HepG2 (cell line): ENCODE measurements around the gene SLC16A7. TPM values are rescaled to one million over a fixed set of nuclear protein-coding genes. Genes with fewer than 3 reads are reported as not detected.
A peak's percentile ranks its signal among the peaks of the same experiment; 100 is the strongest.

Source experiments
- ATAC-seq: fragments of 200-7000 bp; cut with Tn5 transposase; 3 replicates; pipeline ENCODE4 v1.9.1; 2020; ENCODE audit warnings: mild to moderate bottlenecking, moderate library complexity
- BruUV-seq: library from RNA; stranded (reverse); fragments of 400-500 nt; replicated peaks from 2 replicates; lab custom pipeline; 2021; lab: Mats Ljungman, UMichigan
- CTCF ChIA-PET: fragments of 300-600 bp; formaldehyde crosslinking; extraction: SDS; loops from one replicate; lab custom pipeline; 2021; ENCODE audit warnings: low total read pairs, inconsistent platforms, low intra/inter-chr PET ratio; lab: Yijun Ruan, JAX
- POLR2A ChIA-PET: fragments of 350-600 bp; sonication (Branson Sonifier 250); formaldehyde crosslinking; loops from one replicate; lab custom pipeline; 2020; ENCODE audit warnings: antibody characterized with exemption, inconsistent platforms; lab: Yijun Ruan, JAX
- DNase-seq: peaks from one replicate; pipeline ENCODE4 v3.0.0-alpha.2; 2015; ENCODE audit warnings: low spot score
- FAIRE-seq: peaks from 3 replicates; lab custom pipeline; 2011; peaks lifted over from hg19 to GRCh38; lab: Jason Lieb, UNC
- H2AFZ ChIP-seq: one replicate; pipeline ENCODE4 v1.6.1; 2011; ENCODE audit warnings: low read length, inconsistent platforms
- H3K27ac ChIP-seq: fragments of 300-600 bp; 3 replicates; pipeline ENCODE4 v1.8.0; 2011; ENCODE audit warnings: mixed run types, mild to moderate bottlenecking, mixed read lengths, low read length, inconsistent platforms; ENCODE audit not compliant: insufficient read depth; ENCODE audit errors: extremely low read length
- H3K27me3 ChIP-seq, 2 experiments: fragments of 200-600 bp in 1 of 2; 2 replicates in 1 of 2; 3 replicates in 1 of 2; pipeline versions ENCODE4 v1.6.0 to v1.8.0; 2011; ENCODE audit warnings: low read length in 2 of 2, mild to moderate bottlenecking in 2 of 2, moderate library complexity in 2 of 2, inconsistent platforms in 1 of 2; ENCODE audit not compliant: insufficient read depth in 2 of 2, control insufficient read depth in 1 of 2
- H3K36me3 ChIP-seq, 2 experiments: fragments of 200-600 bp in 1 of 2; replicated peaks in 1 of 2; 2 replicates in 1 of 2; 3 replicates in 1 of 2; pipeline versions ENCODE4 v1.5.1 to v1.8.0; 2011; ENCODE audit warnings: low read length in 2 of 2, inconsistent platforms in 1 of 2; ENCODE audit not compliant: insufficient read depth in 2 of 2, control insufficient read depth in 1 of 2
- H3K4me1 ChIP-seq: 2 replicates; pipeline ENCODE4 v1.5.1; 2012; ENCODE audit warnings: low read length, inconsistent platforms; ENCODE audit not compliant: insufficient read depth
- H3K4me2 ChIP-seq: 2 replicates; pipeline ENCODE4 v1.6.0; 2011; ENCODE audit warnings: low read depth, low read length, inconsistent platforms
- H3K4me3 ChIP-seq, 3 experiments: fragments of 200-600 bp in 1 of 3; sonication (generic), shearing (Covaris generic) in 1 of 3; replicated peaks in 1 of 3; 2 replicates each; pipeline ENCODE4 v1.5.1; 2011 to 2016; ENCODE audit warnings: low read length in 3 of 3, inconsistent platforms in 2 of 3, low read depth in 2 of 3, mild to moderate bottlenecking in 2 of 3, control low read depth in 1 of 3, mixed read lengths in 1 of 3; ENCODE audit not compliant: insufficient read depth in 1 of 3
- H3K79me2 ChIP-seq: one replicate; pipeline ENCODE4 v1.6.1; 2011; ENCODE audit warnings: low read length, inconsistent platforms; ENCODE audit not compliant: insufficient read depth
- H3K9ac ChIP-seq: 2 replicates; pipeline ENCODE4 v1.6.0; 2011; ENCODE audit warnings: mild to moderate bottlenecking, low read depth, low read length, inconsistent platforms; ENCODE audit not compliant: insufficient read depth
- H3K9me3 ChIP-seq: 2 replicates; pipeline ENCODE4 v1.5.1; 2012; ENCODE audit warnings: mild to moderate bottlenecking, low read length
- H4K20me1 ChIP-seq: 2 replicates; pipeline ENCODE4 v1.6.0; 2011; ENCODE audit warnings: inconsistent platforms, mild to moderate bottlenecking, low read length, moderate library complexity; ENCODE audit not compliant: insufficient read depth
- CBX2 ChIP-seq, 2 experiments: fragments of 200-600 bp in 1 of 2; sonication (generic); formaldehyde crosslinking in 1 of 2; IDR thresholded peaks; 2 replicates each; pipeline versions ENCODE4 v1.7.0 to v1.8.1; 2018 to 2022; ENCODE audit warnings: low read depth in 2 of 2, low read length in 1 of 2, mild to moderate bottlenecking in 1 of 2, missing genetic modification reagents in 1 of 2
- CREB1 ChIP-seq, 2 experiments: fragments of 450-650 bp in 1 of 2; IDR thresholded peaks; 2 replicates each; pipeline ENCODE4 v1.6.1; 2016 to 2017; ENCODE audit warnings: control low read depth in 1 of 2, mild to moderate bottlenecking in 1 of 2, missing compliant biosample characterization in 1 of 2, missing genetic modification characterization in 1 of 2
- EZH2 ChIP-seq: conservative IDR thresholded peaks from 2 replicates; pipeline ENCODE4 v1.6.1; 2012; ENCODE audit warnings: mild to moderate bottlenecking, low read depth, low read length, moderate library complexity
- KDM3A ChIP-seq: IDR thresholded peaks from 2 replicates; pipeline ENCODE4 v1.6.1; 2018; ENCODE audit warnings: low read depth, missing compliant biosample characterization
- KDM6A ChIP-seq: IDR thresholded peaks from 2 replicates; pipeline ENCODE4 v1.6.1; 2016; ENCODE audit warnings: low read depth
- SCMH1 ChIP-seq: sonication (generic); formaldehyde crosslinking; IDR thresholded peaks from 2 replicates; pipeline ENCODE4 v1.9.0; 2021; ENCODE audit warnings: missing genetic modification reagents, mild to moderate bottlenecking, borderline replicate concordance
- SNRNP70 ChIP-seq: fragments of 200-400 bp; formaldehyde crosslinking; IDR thresholded peaks from 2 replicates; pipeline ENCODE4 v1.6.1; 2017; ENCODE audit warnings: mild to moderate bottlenecking, low read depth, low read length, moderate library complexity
- ZKSCAN8 ChIP-seq: IDR thresholded peaks from 2 replicates; pipeline ENCODE4 v1.6.1; 2016; ENCODE audit warnings: borderline replicate concordance, missing genetic modification reagents, missing compliant biosample characterization
- ZNF121 ChIP-seq: sonication (generic); formaldehyde crosslinking; IDR thresholded peaks from 2 replicates; pipeline ENCODE4 v1.5.0; 2020; ENCODE audit warnings: mild to moderate bottlenecking, missing genetic modification reagents
- ZNF260 ChIP-seq: sonication (generic); formaldehyde crosslinking; IDR thresholded peaks from 2 replicates; pipeline ENCODE4 v1.4.0; 2020; ENCODE audit warnings: missing genetic modification reagents, low read depth, mild to moderate bottlenecking, borderline replicate concordance
- ZNF672 ChIP-seq: sonication (generic); formaldehyde crosslinking; IDR thresholded peaks from 2 replicates; pipeline ENCODE4 v1.8.1; 2022; ENCODE audit warnings: missing genetic modification reagents
- WGBS: methylation state at CpG from one replicate; pipeline ENCODE4 v1.1.6; 2017; ENCODE audit warnings: low lambda C conversion rate; 5-methylcytosine and 5-hydroxymethylcytosine counted together
- in situ Hi-C: cut with HindIII; loops from 2 replicates; pipeline ENCODE4 v1.10.0; 2017; ENCODE audit warnings: low pct_unique_long_range_greater_than_20kb; ENCODE audit not compliant: extremely low pct_ligation_motif_present
- intact Hi-C: fragments of 100-400 bp; cut with micrococcal nuclease; formaldehyde crosslinking; loops from one replicate; pipeline ENCODE4 v1.10.0; 2022; ENCODE audit not compliant: unreplicated experiment
- polyA plus RNA-seq, 8 experiments: library from polyadenylated mRNA; depleted of rRNA in 3 of 8; stranded (reverse) in 7 of 8; unstranded in 1 of 8; fragments of >200 nt; fragmentation: Illumina TruSeq in 4 of 8; extraction: Trizol in 4 of 8; gene quantifications; 2 replicates each; pipeline versions ENCODE4 v1.2.1 to v1.2.3, GENCODE V29; 2011 to 2016; ENCODE audit warnings: low read depth in 4 of 8, missing spikeins in 1 of 8, mixed read lengths in 1 of 8; ENCODE audit not compliant: insufficient read depth in 1 of 8
- total RNA-seq, 5 experiments: library from RNA; depleted of rRNA; stranded (reverse); fragments of >200 nt; fragmentation: Illumina TruSeq; extraction: Trizol; gene quantifications; 2 replicates each; pipeline ENCODE4 v1.2.3, GENCODE V29; 2016; ENCODE audit warnings: low read depth in 1 of 5
- TF ChIP-seq, protein P1 (sequence below): sonication (generic); formaldehyde crosslinking; IDR thresholded peaks from 2 replicates; pipeline ENCODE4 v1.5.0; 2020; ENCODE audit warnings: missing genetic modification reagents
- TF ChIP-seq, protein P2 (sequence below): sonication (generic); formaldehyde crosslinking; IDR thresholded peaks from 2 replicates; pipeline ENCODE4 v1.4.0; 2020; ENCODE audit warnings: missing genetic modification reagents, borderline replicate concordance
- TF ChIP-seq, protein P3 (sequence below): IDR thresholded peaks from 2 replicates; pipeline ENCODE4 v1.6.1; 2016; ENCODE audit warnings: missing genetic modification reagents, missing compliant biosample characterization

SLC16A7 gene
- total and polyA plus RNA-seq, 2 of the 13 experiments (the other 11 are each of a cell fraction or from before 2014, with no cell fraction given): 1.3 to 1.6 TPM

DNA sequence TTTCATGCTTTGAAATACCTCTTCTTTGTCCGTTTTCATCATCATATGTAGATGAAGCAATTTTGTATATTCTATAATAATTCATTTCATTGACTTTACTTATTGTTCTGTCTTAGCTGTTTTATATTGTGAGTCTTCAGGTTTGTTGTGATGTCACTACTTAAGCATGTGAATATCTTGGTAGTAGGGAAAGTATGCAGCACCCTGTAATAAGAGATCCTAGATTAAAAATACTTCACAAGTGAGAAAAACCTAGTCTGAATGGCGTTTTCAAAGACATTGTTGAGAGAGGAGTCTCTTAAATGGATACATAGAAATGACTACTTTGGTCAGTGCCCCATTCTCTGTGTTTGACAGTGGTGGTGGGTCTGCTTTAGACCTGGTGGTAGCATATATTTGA lies 61.4 kb downstream of the SLC16A7 start:
- Histone ChIP-seq H3K4me1 (no peaks in the 10 kb centered on the region), H3K36me3 (no peaks in the 10 kb centered on the region), H3K9me3 (peaks cover 19% of the 10 kb centered on the region; the same call in 1 of the 2 replicates), H3K27me3 (no peaks in the 10 kb centered on the region), H3K4me2 (no peak overlapping the region), H3K4me3 (no peak overlapping the region), H3K9ac (no peak overlapping the region), H3K27ac (no peak overlapping the region), H3K79me2 (no peaks in the 10 kb centered on the region), H4K20me1 (no peaks in the 10 kb centered on the region), H2AFZ (no peak overlapping the region)
- ATAC-seq (no peak), DNase-seq (no peak), FAIRE-seq (no peak)
- in situ Hi-C loops: no loop called here
- BruUV-seq: no TSS peak
- no peak for TF ChIP-seq ZNF672 (CRISPR knock-in tag)
- 0 out of 2 replicates have a peak, but pooled peaks have one; percentile 2 for TF ChIP-seq CREB1 (IDR thresholded peaks at IDR 0.05)
- TF ChIP-seq CREB1 (CRISPR knock-in tag; IDR thresholded peaks at IDR 0.05): no peak
- no peak for TF ChIP-seq SNRNP70
- ChIA-PET POLR2A (no interaction called here), CTCF (no interaction called here)
- 24% methylated on average over 2 of the region's 2 CpGs for WGBS
- intact Hi-C loops: no loop called here

DNA sequence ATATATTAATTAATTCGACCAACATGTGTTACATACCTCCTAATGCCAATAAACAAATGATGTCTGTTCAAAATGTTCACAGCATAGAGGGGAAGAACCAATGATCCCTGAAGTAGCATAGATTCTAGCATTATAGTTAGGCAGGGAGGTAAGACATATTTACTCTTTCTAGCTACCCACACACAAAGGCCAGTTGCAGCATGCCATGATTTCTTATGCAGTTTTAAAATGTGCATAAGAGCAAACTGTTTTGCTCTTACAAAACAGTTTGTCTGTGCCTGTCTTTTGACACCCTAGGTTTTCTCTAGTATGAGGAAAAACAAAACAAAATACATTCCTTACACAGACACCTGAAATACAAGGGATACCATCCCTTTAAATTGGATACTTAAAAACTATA lies 61.9 kb downstream of the SLC16A7 start:
- Histone ChIP-seq H4K20me1 (no peaks in the 10 kb centered on the region), H3K27ac (no peak overlapping the region), H3K4me1 (no peaks in the 10 kb centered on the region), H3K4me3 (no peak overlapping the region), H3K36me3 (no peaks in the 10 kb centered on the region), H3K79me2 (no peaks in the 10 kb centered on the region), H3K9ac (no peak overlapping the region), H2AFZ (no peak overlapping the region), H3K9me3 (peaks cover 19% of the 10 kb centered on the region; the same call in 1 of the 2 replicates), H3K4me2 (no peak overlapping the region), H3K27me3 (no peaks in the 10 kb centered on the region)
- 36% methylated on average over 1 of the region's 1 CpG for WGBS
- no TSS peak for BruUV-seq
- in situ Hi-C loops: no loop called here
- intact Hi-C loops: no loop called here
- ATAC-seq (no peak), FAIRE-seq (no peak), DNase-seq (no peak)
- ChIA-PET CTCF (no interaction called here), POLR2A (no interaction called here)
- TF ChIP-seq, protein P1, sequence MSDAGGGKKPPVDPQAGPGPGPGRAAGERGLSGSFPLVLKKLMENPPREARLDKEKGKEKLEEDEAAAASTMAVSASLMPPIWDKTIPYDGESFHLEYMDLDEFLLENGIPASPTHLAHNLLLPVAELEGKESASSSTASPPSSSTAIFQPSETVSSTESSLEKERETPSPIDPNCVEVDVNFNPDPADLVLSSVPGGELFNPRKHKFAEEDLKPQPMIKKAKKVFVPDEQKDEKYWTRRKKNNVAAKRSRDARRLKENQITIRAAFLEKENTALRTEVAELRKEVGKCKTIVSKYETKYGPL: no peak
- TF ChIP-seq ZNF260 (no peak), ZKSCAN8 (no peak), ZNF121 (CRISPR knock-in tag) (no peak), CBX2 (IDR thresholded peaks at IDR 0.05; ENCODE audit: low read depth, low read length) (no peak), CBX2 (CRISPR knock-in tag; IDR thresholded peaks at IDR 0.05; ENCODE audit: low read depth) (no peak), KDM6A (CRISPR knock-in tag) (no peak), KDM3A (CRISPR knock-in tag) (no peak), SCMH1 (CRISPR knock-in tag) (no peak), EZH2 (no peak)
- TF ChIP-seq, protein P2, sequence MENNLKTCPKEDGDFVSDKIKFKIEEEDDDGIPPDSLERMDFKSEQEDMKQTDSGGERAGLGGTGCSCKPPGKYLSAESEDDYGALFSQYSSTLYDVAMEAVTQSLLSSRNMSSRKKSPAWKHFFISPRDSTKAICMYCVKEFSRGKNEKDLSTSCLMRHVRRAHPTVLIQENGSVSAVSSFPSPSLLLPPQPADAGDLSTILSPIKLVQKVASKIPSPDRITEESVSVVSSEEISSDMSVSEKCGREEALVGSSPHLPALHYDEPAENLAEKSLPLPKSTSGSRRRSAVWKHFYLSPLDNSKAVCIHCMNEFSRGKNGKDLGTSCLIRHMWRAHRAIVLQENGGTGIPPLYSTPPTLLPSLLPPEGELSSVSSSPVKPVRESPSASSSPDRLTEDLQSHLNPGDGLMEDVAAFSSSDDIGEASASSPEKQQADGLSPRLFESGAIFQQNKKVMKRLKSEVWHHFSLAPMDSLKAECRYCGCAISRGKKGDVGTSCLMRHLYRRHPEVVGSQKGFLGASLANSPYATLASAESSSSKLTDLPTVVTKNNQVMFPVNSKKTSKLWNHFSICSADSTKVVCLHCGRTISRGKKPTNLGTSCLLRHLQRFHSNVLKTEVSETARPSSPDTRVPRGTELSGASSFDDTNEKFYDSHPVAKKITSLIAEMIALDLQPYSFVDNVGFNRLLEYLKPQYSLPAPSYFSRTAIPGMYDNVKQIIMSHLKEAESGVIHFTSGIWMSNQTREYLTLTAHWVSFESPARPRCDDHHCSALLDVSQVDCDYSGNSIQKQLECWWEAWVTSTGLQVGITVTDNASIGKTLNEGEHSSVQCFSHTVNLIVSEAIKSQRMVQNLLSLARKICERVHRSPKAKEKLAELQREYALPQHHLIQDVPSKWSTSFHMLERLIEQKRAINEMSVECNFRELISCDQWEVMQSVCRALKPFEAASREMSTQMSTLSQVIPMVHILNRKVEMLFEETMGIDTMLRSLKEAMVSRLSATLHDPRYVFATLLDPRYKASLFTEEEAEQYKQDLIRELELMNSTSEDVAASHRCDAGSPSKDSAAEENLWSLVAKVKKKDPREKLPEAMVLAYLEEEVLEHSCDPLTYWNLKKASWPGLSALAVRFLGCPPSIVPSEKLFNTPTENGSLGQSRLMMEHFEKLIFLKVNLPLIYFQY (CRISPR knock-in tag): no peak
- TF ChIP-seq, protein P3, sequence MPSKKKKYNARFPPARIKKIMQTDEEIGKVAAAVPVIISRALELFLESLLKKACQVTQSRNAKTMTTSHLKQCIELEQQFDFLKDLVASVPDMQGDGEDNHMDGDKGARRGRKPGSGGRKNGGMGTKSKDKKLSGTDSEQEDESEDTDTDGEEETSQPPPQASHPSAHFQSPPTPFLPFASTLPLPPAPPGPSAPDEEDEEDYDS (CRISPR knock-in tag): no peak
